Neural crest cell (in vitro differentiated cells): ENCODE data around the gene NUP214. TPM values are rescaled to one million over a fixed set of nuclear protein-coding genes. Genes with fewer than 3 reads are reported as not detected.

Experiments
- DNase-seq: peaks from one replicate; pipeline ENCODE4 v3.0.0; 2021; ENCODE audit warnings: low read depth, mixed read lengths, low spot score
- H3K27ac Mint-ChIP-seq: one replicate; pipeline ENCODE4 v1.8.0; 2021; ENCODE audit warnings: mild to moderate bottlenecking, mixed read lengths; ENCODE audit not compliant: unreplicated experiment
- H3K27me3 Mint-ChIP-seq: 2 replicates; pipeline ENCODE4 v1.8.0; 2021; ENCODE audit warnings: low read depth, mild to moderate bottlenecking, mixed read lengths
- H3K36me3 Mint-ChIP-seq: 2 replicates; pipeline ENCODE4 v1.8.0; 2021; ENCODE audit warnings: low read depth, mild to moderate bottlenecking, mixed read lengths
- H3K4me1 Mint-ChIP-seq: 2 replicates; pipeline ENCODE4 v1.8.0; 2021; ENCODE audit warnings: mixed read lengths
- H3K4me3 Mint-ChIP-seq: one replicate; pipeline ENCODE4 v1.8.0; 2021; ENCODE audit warnings: mild to moderate bottlenecking, mixed read lengths
- H3K9me3 Mint-ChIP-seq: 2 replicates; pipeline ENCODE4 v1.8.0; 2021; ENCODE audit warnings: mixed read lengths
- total RNA-seq: library from RNA; stranded (reverse); gene quantifications from 2 replicates; pipeline ENCODE4 v1.2.1, GENCODE V29; 2021
- TF ChIP-seq, protein P1 (sequence below): fragments of 200-600 bp; sonication (generic); conservative IDR thresholded peaks from 2 replicates; pipeline ENCODE4 v1.5.0; 2021; ENCODE audit warnings: antibody characterized with exemption, mild to moderate bottlenecking

The NUP214 gene
- total RNA-seq, 1 donor from 2014 or later: 77.9 TPM

GRCh38 chr9:131122158-131122557 is 3.2 kb upstream of the NUP214 start:
- Mint-ChIP-seq H3K4me3 (peak overlapping the region; percentile 39), H3K36me3 (peaks cover 2% of the 10 kb centered on the region), H3K9me3 (no peaks in the 10 kb centered on the region), H3K4me1 (peaks cover 22% of the 10 kb centered on the region), H3K27ac (no peak overlapping the region), H3K27me3 (no peaks in the 10 kb centered on the region)
- DNase-seq: no peak
- TF ChIP-seq, protein P1, sequence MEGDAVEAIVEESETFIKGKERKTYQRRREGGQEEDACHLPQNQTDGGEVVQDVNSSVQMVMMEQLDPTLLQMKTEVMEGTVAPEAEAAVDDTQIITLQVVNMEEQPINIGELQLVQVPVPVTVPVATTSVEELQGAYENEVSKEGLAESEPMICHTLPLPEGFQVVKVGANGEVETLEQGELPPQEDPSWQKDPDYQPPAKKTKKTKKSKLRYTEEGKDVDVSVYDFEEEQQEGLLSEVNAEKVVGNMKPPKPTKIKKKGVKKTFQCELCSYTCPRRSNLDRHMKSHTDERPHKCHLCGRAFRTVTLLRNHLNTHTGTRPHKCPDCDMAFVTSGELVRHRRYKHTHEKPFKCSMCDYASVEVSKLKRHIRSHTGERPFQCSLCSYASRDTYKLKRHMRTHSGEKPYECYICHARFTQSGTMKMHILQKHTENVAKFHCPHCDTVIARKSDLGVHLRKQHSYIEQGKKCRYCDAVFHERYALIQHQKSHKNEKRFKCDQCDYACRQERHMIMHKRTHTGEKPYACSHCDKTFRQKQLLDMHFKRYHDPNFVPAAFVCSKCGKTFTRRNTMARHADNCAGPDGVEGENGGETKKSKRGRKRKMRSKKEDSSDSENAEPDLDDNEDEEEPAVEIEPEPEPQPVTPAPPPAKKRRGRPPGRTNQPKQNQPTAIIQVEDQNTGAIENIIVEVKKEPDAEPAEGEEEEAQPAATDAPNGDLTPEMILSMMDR: no peak

- Mint-ChIP-seq H3K9me3 (no peaks in the 10 kb centered on the region), H3K27me3 (no peaks in the 10 kb centered on the region), H3K4me1 (peaks cover 20% of the 10 kb centered on the region), H3K4me3 (peak overlapping the region; percentile 99), H3K36me3 (peaks cover 4% of the 10 kb centered on the region), H3K27ac (peak overlapping the region; percentile 99)
- DNase-seq: no peak
- TF ChIP-seq, protein P1: no peak
Observed at GRCh38 chr9:131125038-131125287, 423 bp upstream of the NUP214 start.

DNA sequence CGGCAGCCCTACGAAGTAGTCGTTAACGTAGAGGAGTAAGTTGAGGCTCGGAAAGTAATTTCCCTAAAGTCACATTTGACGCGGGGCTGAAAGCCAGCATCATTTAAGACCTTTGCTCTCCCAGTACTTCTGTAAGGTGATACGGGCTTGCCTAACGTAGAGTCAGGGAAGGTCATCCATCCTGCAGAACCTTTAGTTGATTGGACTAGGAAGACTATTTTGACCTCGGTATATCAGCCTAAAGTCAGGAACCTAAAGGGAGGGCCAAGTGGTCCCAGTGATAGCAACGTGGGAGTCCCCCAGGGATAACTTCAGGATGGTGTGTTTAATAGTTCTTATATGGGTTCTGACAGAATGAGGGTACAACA is 657 bp downstream of the NUP214 start:
- Mint-ChIP-seq H3K36me3 (peaks cover 4% of the 10 kb centered on the region), H3K27ac (peak overlapping the region; percentile 99), H3K27me3 (no peaks in the 10 kb centered on the region), H3K9me3 (no peaks in the 10 kb centered on the region), H3K4me3 (peak overlapping the region; percentile 99), H3K4me1 (peaks cover 20% of the 10 kb centered on the region)
- TF ChIP-seq, protein P1: no peak
- no peak for DNase-seq

GRCh38 chr9:131129183-131129582 is 3.8 kb downstream of the NUP214 start:
- no peak for DNase-seq
- H3K27ac Mint-ChIP-seq: no peak overlapping the region
- peaks cover 20% of the 10 kb centered on the region for H3K4me1 Mint-ChIP-seq
- H3K9me3 Mint-ChIP-seq: no peaks in the 10 kb centered on the region
- H3K4me3 Mint-ChIP-seq: no peak overlapping the region
- no peaks in the 10 kb centered on the region for H3K27me3 Mint-ChIP-seq
- peaks cover 8% of the 10 kb centered on the region for H3K36me3 Mint-ChIP-seq
- TF ChIP-seq, protein P1: no peak

DNA sequence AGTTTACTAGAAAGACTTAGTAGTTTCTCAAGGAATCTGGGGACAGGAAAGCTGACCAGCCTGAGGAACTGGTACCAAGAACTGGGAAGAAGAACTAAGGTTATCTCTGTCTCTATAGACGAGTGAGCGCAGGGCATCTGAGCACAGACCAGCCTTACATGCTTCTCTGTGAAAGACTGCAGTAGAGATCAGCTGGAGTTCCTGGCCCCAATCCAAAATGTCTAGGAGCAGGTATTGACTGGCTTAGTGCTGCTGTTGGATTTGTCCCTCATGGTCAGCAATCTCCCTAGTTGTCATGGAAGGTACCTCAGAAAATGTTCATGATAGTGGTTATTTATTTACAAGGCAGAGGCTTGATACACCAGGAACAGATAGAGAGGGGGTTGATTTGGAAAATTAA is 13.3 kb downstream of the NUP214 start:
- H3K4me3 Mint-ChIP-seq: no peak overlapping the region

More for the DNA sequence above, 13.3 kb downstream of the NUP214 start:
- H3K36me3 Mint-ChIP-seq: peaks cover 3% of the 10 kb centered on the region
- DNase-seq: no peak
- H3K9me3 Mint-ChIP-seq: no peaks in the 10 kb centered on the region
- TF ChIP-seq, protein P1: no peak
- no peak overlapping the region for H3K27ac Mint-ChIP-seq
- H3K27me3 Mint-ChIP-seq: no peaks in the 10 kb centered on the region
- H3K4me1 Mint-ChIP-seq: no peaks in the 10 kb centered on the region
